ENCODE data around the gene ATXN7. TPM values are rescaled to one million over a fixed set of nuclear protein-coding genes. Genes with fewer than 3 reads are reported as not detected.

ATXN7 gene
- total RNA-seq, 1 donor from 2014 or later: 9.5 TPM

GRCh38 chr3:64022451-64023186, 159.0 kb downstream of the ATXN7 start:
- DNase-seq (ENCODE audit: low read depth) (peak; percentile 32), FAIRE-seq (no peak)
- Histone ChIP-seq H3K4me3 (ENCODE audit: low read depth, low read length) (peak overlapping the region; percentile 97), H3K27me3 (ENCODE audit: control insufficient read depth, insufficient read depth, low read length) (no peaks in the 10 kb centered on the region), H3K36me3 (ENCODE audit: control insufficient read depth, insufficient read depth, low read length) (peaks cover 6% of the 10 kb centered on the region)
- no peak for TF ChIP-seq CTCF (IDR thresholded peaks at IDR 0.05; ENCODE audit: insufficient read depth, low read length, severe bottlenecking)

GRCh38 chr3:64023187-64023860, 159.7 kb downstream of the ATXN7 start, which contains the start of gene PSMD6:
Gene PSMD6, minus strand, starts transcription at chr3:64023494. Its CDS starts 75 bp downstream, at chr3:64023419.
- H3K27me3 ChIP-seq (ENCODE audit: control insufficient read depth, insufficient read depth, low read length): no peaks in the 10 kb centered on the region
- H3K36me3 ChIP-seq (ENCODE audit: control insufficient read depth, insufficient read depth, low read length): peaks cover 4% of the 10 kb centered on the region
- peak; percentile 100 for TF ChIP-seq CTCF (IDR thresholded peaks at IDR 0.05; ENCODE audit: insufficient read depth, low read length, severe bottlenecking)
- FAIRE-seq (no peak), DNase-seq (ENCODE audit: low read depth) (peak; percentile 67)
- peak within 1 kb of the TSS; percentile 97 for H3K4me3 ChIP-seq (ENCODE audit: low read depth, low read length)

GRCh38 chr3:64023861-64024223, 160.2 kb downstream of the ATXN7 start:
- FAIRE-seq (no peak), DNase-seq (ENCODE audit: low read depth) (no peak)
- Histone ChIP-seq H3K4me3 (ENCODE audit: low read depth, low read length) (no peak overlapping the region), H3K36me3 (ENCODE audit: control insufficient read depth, insufficient read depth, low read length) (peaks cover 4% of the 10 kb centered on the region), H3K27me3 (ENCODE audit: control insufficient read depth, insufficient read depth, low read length) (no peaks in the 10 kb centered on the region)
- no peak for TF ChIP-seq CTCF (IDR thresholded peaks at IDR 0.05; ENCODE audit: insufficient read depth, low read length, severe bottlenecking)

- TF ChIP-seq CTCF (IDR thresholded peaks at IDR 0.05; ENCODE audit: insufficient read depth, low read length, severe bottlenecking): no peak
- no peaks in the 10 kb centered on the region for H3K36me3 ChIP-seq (ENCODE audit: control insufficient read depth, insufficient read depth, low read length)
- no peak for DNase-seq (ENCODE audit: low read depth)
- H3K4me3 ChIP-seq (ENCODE audit: low read depth, low read length): no peak overlapping the region
- FAIRE-seq: no peak
- no peaks in the 10 kb centered on the region for H3K27me3 ChIP-seq (ENCODE audit: control insufficient read depth, insufficient read depth, low read length)
Observed at GRCh38 chr3:64026346-64026745, 162.7 kb downstream of the ATXN7 start.

- H3K27me3 ChIP-seq (ENCODE audit: control insufficient read depth, insufficient read depth, low read length): no peaks in the 10 kb centered on the region
- H3K4me3 ChIP-seq (ENCODE audit: low read depth, low read length): no peak overlapping the region
- TF ChIP-seq CTCF (IDR thresholded peaks at IDR 0.05; ENCODE audit: insufficient read depth, low read length, severe bottlenecking): no peak
- DNase-seq (ENCODE audit: low read depth) (no peak), FAIRE-seq (no peak)
- H3K36me3 ChIP-seq (ENCODE audit: control insufficient read depth, insufficient read depth, low read length): no peaks in the 10 kb centered on the region
Observed at GRCh38 chr3:64027658-64028057, 164.0 kb downstream of the ATXN7 start.
